MG63 (cell line): ENCODE results near the gene UBE2G2. TPM values are rescaled to one million over a fixed set of nuclear protein-coding genes. Genes with fewer than 3 reads are reported as not detected.

Experiments
- DNase-seq: peaks from one replicate; pipeline ENCODE4 v3.0.0-alpha.2; 2020
- H3K27me3 ChIP-seq: fragments of 250-450 bp; sonication (Bioruptor Pico); 2 replicates; pipeline ENCODE4 v1.5.1; 2020; ENCODE audit warnings: mild to moderate bottlenecking, moderate library complexity
- H3K36me3 ChIP-seq: fragments of 250-450 bp; sonication (Bioruptor Pico); 2 replicates; pipeline ENCODE4 v1.5.1; 2020; ENCODE audit warnings: mild to moderate bottlenecking, moderate library complexity
- H3K4me3 ChIP-seq: fragments of 250-450 bp; sonication (Bioruptor Pico); 2 replicates; pipeline ENCODE4 v1.5.1; 2020; ENCODE audit warnings: mild to moderate bottlenecking, moderate library complexity
- H3K9me3 ChIP-seq: fragments of 250-450 bp; sonication (Bioruptor Pico); 2 replicates; pipeline ENCODE4 v1.5.1; 2020; ENCODE audit warnings: mild to moderate bottlenecking, moderate library complexity
- total RNA-seq: library from RNA; depleted of rRNA; stranded (reverse); fragments of >200 nt; shearing (Covaris generic); gene quantifications from 2 replicates; pipeline ENCODE4 v1.2.3, GENCODE V29; 2014; ENCODE audit warnings: low replicate concordance

Gene UBE2G2
- total RNA-seq, 1 experiment from 2014 or later: 76.0 TPM

GRCh38 chr21:44783020-44783696, 18.5 kb downstream of the UBE2G2 start:
- H3K9me3 ChIP-seq: no peaks in the 10 kb centered on the region
- peaks cover 68% of the 10 kb centered on the region for H3K36me3 ChIP-seq
- DNase-seq: no peak
- no peak overlapping the region for H3K4me3 ChIP-seq
- H3K27me3 ChIP-seq: no peaks in the 10 kb centered on the region

- no peaks in the 10 kb centered on the region for H3K9me3 ChIP-seq
- no peak for DNase-seq
- H3K4me3 ChIP-seq: no peak overlapping the region
- peaks cover 71% of the 10 kb centered on the region for H3K36me3 ChIP-seq
- H3K27me3 ChIP-seq: no peaks in the 10 kb centered on the region
These were observed 20.7 kb downstream of the UBE2G2 start for GRCh38 chr21:44780767-44781459.

GRCh38 chr21:44780137-44780502, 21.5 kb downstream of the UBE2G2 start:
- Histone ChIP-seq H3K4me3 (no peak overlapping the region), H3K9me3 (no peaks in the 10 kb centered on the region), H3K27me3 (no peaks in the 10 kb centered on the region), H3K36me3 (peaks cover 71% of the 10 kb centered on the region)
- no peak for DNase-seq

- Histone ChIP-seq H3K27me3 (no peaks in the 10 kb centered on the region), H3K36me3 (peaks cover 71% of the 10 kb centered on the region), H3K4me3 (no peak overlapping the region), H3K9me3 (no peaks in the 10 kb centered on the region)
- no peak for DNase-seq
These were observed 22.0 kb downstream of the UBE2G2 start for GRCh38 chr21:44779417-44780136.

GRCh38 chr21:44778983-44779382, 22.6 kb downstream of the UBE2G2 start:
- DNase-seq: no peak
- no peaks in the 10 kb centered on the region for H3K9me3 ChIP-seq
- H3K4me3 ChIP-seq: no peak overlapping the region
- H3K27me3 ChIP-seq: no peaks in the 10 kb centered on the region
- peaks cover 72% of the 10 kb centered on the region for H3K36me3 ChIP-seq

GRCh38 chr21:44778499-44778911, 23.1 kb downstream of the UBE2G2 start:
- Histone ChIP-seq H3K27me3 (no peaks in the 10 kb centered on the region), H3K9me3 (no peaks in the 10 kb centered on the region), H3K4me3 (no peak overlapping the region), H3K36me3 (peaks cover 73% of the 10 kb centered on the region)
- DNase-seq: no peak

- Histone ChIP-seq H3K27me3 (no peaks in the 10 kb centered on the region), H3K36me3 (peaks cover 73% of the 10 kb centered on the region), H3K9me3 (no peaks in the 10 kb centered on the region), H3K4me3 (no peak overlapping the region)
- no peak for DNase-seq
These were observed 23.5 kb downstream of the UBE2G2 start for GRCh38 chr21:44778094-44778493.

GRCh38 chr21:44774972-44775371, 26.6 kb downstream of the UBE2G2 start:
- no peaks in the 10 kb centered on the region for H3K9me3 ChIP-seq
- no peak overlapping the region for H3K4me3 ChIP-seq
- no peak for DNase-seq
- no peaks in the 10 kb centered on the region for H3K27me3 ChIP-seq
- peaks cover 80% of the 10 kb centered on the region for H3K36me3 ChIP-seq

GRCh38 chr21:44773291-44773932, 28.2 kb downstream of the UBE2G2 start:
- no peak for DNase-seq
- H3K9me3 ChIP-seq: no peaks in the 10 kb centered on the region
- no peaks in the 10 kb centered on the region for H3K27me3 ChIP-seq
- no peak overlapping the region for H3K4me3 ChIP-seq
- peaks cover 89% of the 10 kb centered on the region for H3K36me3 ChIP-seq

- H3K9me3 ChIP-seq: no peaks in the 10 kb centered on the region
- no peak for DNase-seq
- no peaks in the 10 kb centered on the region for H3K27me3 ChIP-seq
- H3K36me3 ChIP-seq: peaks cover 77% of the 10 kb centered on the region
- H3K4me3 ChIP-seq: no peak overlapping the region
These were observed 29.6 kb downstream of the UBE2G2 start for GRCh38 chr21:44771896-44772525.

- Histone ChIP-seq H3K9me3 (no peaks in the 10 kb centered on the region), H3K4me3 (no peak overlapping the region), H3K27me3 (no peaks in the 10 kb centered on the region), H3K36me3 (peaks cover 42% of the 10 kb centered on the region)
- no peak for DNase-seq
These were observed 33.5 kb downstream of the UBE2G2 start for GRCh38 chr21:44767834-44768831.

- Histone ChIP-seq H3K4me3 (no peak overlapping the region), H3K9me3 (no peaks in the 10 kb centered on the region), H3K36me3 (peaks cover 30% of the 10 kb centered on the region), H3K27me3 (no peaks in the 10 kb centered on the region)
- DNase-seq: no peak
These were observed 34.7 kb downstream of the UBE2G2 start for GRCh38 chr21:44766818-44767354.

GRCh38 chr21:44766014-44766817, 35.4 kb downstream of the UBE2G2 start:
- H3K4me3 ChIP-seq: no peak overlapping the region
- no peaks in the 10 kb centered on the region for H3K27me3 ChIP-seq
- DNase-seq: no peak
- H3K9me3 ChIP-seq: no peaks in the 10 kb centered on the region
- peaks cover 25% of the 10 kb centered on the region for H3K36me3 ChIP-seq

- H3K9me3 ChIP-seq: no peaks in the 10 kb centered on the region
- H3K36me3 ChIP-seq: peaks cover 18% of the 10 kb centered on the region
- H3K27me3 ChIP-seq: no peaks in the 10 kb centered on the region
- no peak for DNase-seq
- H3K4me3 ChIP-seq: no peak overlapping the region
These were observed 36.2 kb downstream of the UBE2G2 start for GRCh38 chr21:44765231-44766013.
